Brain microvascular endothelial cell (primary cell): ENCODE measurements around the gene TUBE1.

ENCODE experiments used
- DNase-seq: peaks from one replicate; pipeline ENCODE4 v3.0.0-alpha.2; 2020
- H3K27ac ChIP-seq: fragments of 250-450 bp; sonication (Bioruptor Pico); 2 replicates; pipeline ENCODE4 v1.5.1; 2020; ENCODE audit warnings: mild to moderate bottlenecking, moderate library complexity
- H3K27me3 ChIP-seq: fragments of 250-450 bp; sonication (Bioruptor Pico); replicated peaks from 2 replicates; pipeline ENCODE4 v1.5.1; 2020; ENCODE audit warnings: mild to moderate bottlenecking
- H3K36me3 ChIP-seq: fragments of 250-450 bp; sonication (Bioruptor Pico); replicated peaks from 2 replicates; pipeline ENCODE4 v1.5.1; 2020; ENCODE audit warnings: mild to moderate bottlenecking
- H3K4me3 ChIP-seq: 2 replicates; pipeline ENCODE4 v1.5.1; 2011; ENCODE audit warnings: low read depth, mild to moderate bottlenecking, control low read depth, low read length, moderate library complexity
- in situ Hi-C: cut with HindIII; loops from 2 replicates; pipeline ENCODE4 v1.10.0; 2017; ENCODE audit warnings: low sequenced_read_pairs, low pct_ligation_motif_present
- TF ChIP-seq, protein P1 (sequence below): IDR thresholded peaks from 2 replicates; pipeline ENCODE4 v1.5.1; 2011; ENCODE audit warnings: low read depth, mild to moderate bottlenecking, moderate library complexity, low read length, control low read depth, inconsistent platforms; ENCODE audit errors: missing control alignments

TUBE1 gene, protein sequence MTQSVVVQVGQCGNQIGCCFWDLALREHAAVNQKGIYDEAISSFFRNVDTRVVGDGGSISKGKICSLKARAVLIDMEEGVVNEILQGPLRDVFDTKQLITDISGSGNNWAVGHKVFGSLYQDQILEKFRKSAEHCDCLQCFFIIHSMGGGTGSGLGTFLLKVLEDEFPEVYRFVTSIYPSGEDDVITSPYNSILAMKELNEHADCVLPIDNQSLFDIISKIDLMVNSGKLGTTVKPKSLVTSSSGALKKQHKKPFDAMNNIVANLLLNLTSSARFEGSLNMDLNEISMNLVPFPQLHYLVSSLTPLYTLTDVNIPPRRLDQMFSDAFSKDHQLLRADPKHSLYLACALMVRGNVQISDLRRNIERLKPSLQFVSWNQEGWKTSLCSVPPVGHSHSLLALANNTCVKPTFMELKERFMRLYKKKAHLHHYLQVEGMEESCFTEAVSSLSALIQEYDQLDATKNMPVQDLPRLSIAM

DNA sequence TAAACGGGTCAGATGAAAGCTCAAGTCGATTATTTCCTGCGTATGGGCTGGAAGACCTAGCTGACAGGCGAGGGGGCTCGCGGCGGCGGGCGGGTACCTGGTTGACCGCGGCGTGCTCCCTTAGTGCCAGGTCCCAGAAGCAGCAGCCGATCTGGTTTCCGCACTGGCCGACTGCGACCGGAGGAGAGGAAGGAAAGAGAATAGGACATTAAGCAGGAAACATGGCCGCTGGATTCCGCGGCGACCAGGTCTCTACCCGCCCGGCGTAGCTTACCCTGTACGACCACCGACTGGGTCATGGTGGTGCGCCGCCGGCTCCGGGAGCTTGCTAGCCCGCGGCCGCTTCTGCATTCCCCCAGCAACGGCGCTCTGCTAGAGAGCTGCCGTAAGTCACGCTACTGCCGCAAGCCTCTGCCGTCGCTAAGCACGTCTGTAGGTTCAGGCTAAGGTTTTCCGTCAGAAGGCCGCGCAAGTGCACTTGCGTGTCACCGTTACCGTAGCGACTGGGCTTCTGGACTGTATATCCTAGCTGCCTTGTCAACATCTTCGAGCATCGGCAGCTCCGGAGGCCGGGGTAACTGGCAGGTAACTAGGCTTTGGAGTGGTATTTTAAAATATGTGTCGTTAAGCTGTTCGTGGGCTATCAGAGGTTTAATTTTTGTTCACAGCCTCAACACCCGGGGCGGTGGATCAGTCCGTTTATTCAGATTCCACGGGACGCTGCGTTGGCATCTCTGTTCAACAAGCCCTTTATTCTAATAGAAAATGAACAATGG is at the start of gene TUBE1, which contains the start of gene FAM229B:
Gene TUBE1 (minus strand): TSS at position 347 of the 776 bp plus-strand sequence. CDS start 48 bp downstream, at position 299.
Gene FAM229B (plus strand): TSS at position 456 of the 776 bp plus-strand sequence. CDS start 11,693 bp downstream, outside the sequence.
- peak; percentile 99 for DNase-seq
- TF ChIP-seq, protein P1, sequence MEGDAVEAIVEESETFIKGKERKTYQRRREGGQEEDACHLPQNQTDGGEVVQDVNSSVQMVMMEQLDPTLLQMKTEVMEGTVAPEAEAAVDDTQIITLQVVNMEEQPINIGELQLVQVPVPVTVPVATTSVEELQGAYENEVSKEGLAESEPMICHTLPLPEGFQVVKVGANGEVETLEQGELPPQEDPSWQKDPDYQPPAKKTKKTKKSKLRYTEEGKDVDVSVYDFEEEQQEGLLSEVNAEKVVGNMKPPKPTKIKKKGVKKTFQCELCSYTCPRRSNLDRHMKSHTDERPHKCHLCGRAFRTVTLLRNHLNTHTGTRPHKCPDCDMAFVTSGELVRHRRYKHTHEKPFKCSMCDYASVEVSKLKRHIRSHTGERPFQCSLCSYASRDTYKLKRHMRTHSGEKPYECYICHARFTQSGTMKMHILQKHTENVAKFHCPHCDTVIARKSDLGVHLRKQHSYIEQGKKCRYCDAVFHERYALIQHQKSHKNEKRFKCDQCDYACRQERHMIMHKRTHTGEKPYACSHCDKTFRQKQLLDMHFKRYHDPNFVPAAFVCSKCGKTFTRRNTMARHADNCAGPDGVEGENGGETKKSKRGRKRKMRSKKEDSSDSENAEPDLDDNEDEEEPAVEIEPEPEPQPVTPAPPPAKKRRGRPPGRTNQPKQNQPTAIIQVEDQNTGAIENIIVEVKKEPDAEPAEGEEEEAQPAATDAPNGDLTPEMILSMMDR, result peak; percentile 30
- H3K4me3 ChIP-seq, result peak within 1 kb of the TSS; percentile 90
- in situ Hi-C loops, result no loop called here
- peaks cover 3% of the 10 kb centered on the region for H3K36me3 ChIP-seq
- H3K27me3 ChIP-seq, result no peaks in the 10 kb centered on the region
- peak within 1 kb of the TSS; percentile 89 for H3K27ac ChIP-seq

DNA sequence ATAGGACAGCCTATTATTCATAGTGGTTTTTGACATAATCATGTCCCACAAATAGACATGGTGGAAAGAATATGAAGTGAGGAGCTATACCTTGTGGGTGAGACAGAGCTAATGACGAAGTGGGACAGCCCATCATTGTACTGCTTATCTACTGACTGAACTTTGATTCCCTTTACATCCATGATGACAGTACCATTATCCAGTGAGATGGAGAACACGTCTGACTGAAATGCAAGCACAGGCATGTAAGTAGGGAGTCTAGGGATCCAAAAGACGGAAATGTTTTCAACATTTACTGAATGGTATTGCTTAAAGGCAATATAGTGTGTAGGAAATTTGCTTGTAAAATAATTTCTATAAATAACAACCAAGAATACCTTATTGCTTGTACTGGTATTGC is 43.6 kb upstream of the TUBE1 start:
- no peaks in the 10 kb centered on the region for H3K27me3 ChIP-seq
- in situ Hi-C loops, result no loop called here
- H3K36me3 ChIP-seq, result peaks cover 77% of the 10 kb centered on the region
- TF ChIP-seq, protein P1, result no peak
- no peak for DNase-seq
- no peak overlapping the region for H3K27ac ChIP-seq
- H3K4me3 ChIP-seq, result no peak overlapping the region

DNA sequence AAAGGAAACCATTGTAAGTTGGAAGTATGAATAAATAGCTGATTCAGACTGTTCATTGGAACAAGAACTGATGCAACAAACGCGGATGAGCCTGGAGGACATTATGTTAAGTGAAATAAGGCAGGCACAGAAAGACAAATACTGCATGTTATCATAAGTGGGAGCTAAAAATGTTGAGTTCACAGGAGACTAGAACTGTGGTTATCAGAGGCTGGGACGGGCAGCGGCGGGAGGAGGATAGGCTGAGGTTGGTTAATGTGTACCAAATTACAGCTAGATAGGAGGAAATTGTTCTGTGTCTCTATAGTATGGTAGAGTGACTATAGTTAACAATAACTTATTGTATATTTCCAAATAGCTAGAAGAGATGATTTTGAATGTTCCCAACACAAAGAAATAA is 40.9 kb upstream of the TUBE1 start:
- no peak overlapping the region for H3K4me3 ChIP-seq
- TF ChIP-seq, protein P1, result no peak
- peaks cover 72% of the 10 kb centered on the region for H3K36me3 ChIP-seq
- in situ Hi-C loops, result no loop called here
- H3K27me3 ChIP-seq, result no peaks in the 10 kb centered on the region
- no peak for DNase-seq
- H3K27ac ChIP-seq, result no peak overlapping the region

DNA sequence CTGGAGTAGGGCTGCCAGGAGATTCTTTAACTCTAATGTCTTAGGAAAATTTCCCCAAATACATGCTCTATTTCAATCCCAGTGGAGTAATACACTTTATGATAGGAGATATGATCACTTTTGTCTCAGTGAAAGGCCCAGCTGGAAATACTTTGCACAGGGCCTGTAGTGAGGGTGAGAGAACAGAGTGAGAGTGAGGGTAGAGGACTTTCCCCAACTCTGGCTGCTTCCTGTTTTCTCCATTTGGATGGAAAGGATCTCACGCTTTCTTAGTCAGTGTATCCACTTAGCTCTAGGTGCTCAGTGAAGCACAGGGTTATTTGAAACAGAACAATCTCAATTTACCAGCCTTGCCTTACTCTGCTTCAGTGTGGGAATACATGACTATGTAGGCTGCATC is 36.7 kb upstream of the TUBE1 start:
- H3K36me3 ChIP-seq, result peaks cover 72% of the 10 kb centered on the region

DNA sequence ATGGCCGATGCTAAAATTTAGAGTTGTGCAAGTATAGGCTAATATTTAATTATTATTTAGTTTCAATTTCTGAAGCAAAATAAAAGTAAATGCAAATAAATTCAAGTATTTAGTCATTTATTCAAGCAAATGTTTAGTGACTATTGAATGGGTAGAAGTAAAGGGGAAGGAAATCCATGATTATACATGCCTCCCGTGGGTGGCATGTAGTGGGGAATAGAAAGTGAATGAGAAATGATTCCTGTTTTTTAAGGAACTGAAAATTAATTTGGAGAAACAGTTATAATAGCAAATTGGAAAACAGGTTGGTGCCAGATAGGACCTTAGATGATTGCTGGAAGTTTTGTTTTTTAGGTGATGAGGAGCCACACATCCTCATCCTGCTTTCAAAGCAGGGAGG is 35.5 kb upstream of the TUBE1 start:
- Histone ChIP-seq H3K4me3 (no peak overlapping the region), H3K27me3 (no peaks in the 10 kb centered on the region), H3K27ac (no peak overlapping the region), H3K36me3 (peaks cover 63% of the 10 kb centered on the region)
- in situ Hi-C loops, result no loop called here
- DNase-seq, result no peak
- TF ChIP-seq, protein P1, result no peak

More for the DNA sequence above, 36.7 kb upstream of the TUBE1 start:
- Histone ChIP-seq H3K27me3 (no peaks in the 10 kb centered on the region), H3K27ac (no peak overlapping the region), H3K4me3 (no peak overlapping the region)
- TF ChIP-seq, protein P1, result no peak
- DNase-seq, result no peak
- in situ Hi-C loops, result no loop called here
